Stimulated activated naive CD8-positive, alpha-beta T cell treated with anti-CD3 and anti-CD28 coated beads, Interleukin-15, Interleukin-2, amounts not matched to agents 100 ng/mL and 50 ng/mL, for 24 hours (primary cell): ENCODE data around the gene ADM5.

Experiments
- H3K27ac Mint-ChIP-seq: one replicate; pipeline ENCODE4 v1.8.0; 2021; ENCODE audit warnings: mild to moderate bottlenecking, mixed read lengths
- H3K27me3 Mint-ChIP-seq: one replicate; pipeline ENCODE4 v1.8.0; 2021; ENCODE audit warnings: mixed read lengths
- H3K36me3 Mint-ChIP-seq: one replicate; pipeline ENCODE4 v1.8.0; 2021; ENCODE audit warnings: low read depth, mixed read lengths
- H3K4me1 Mint-ChIP-seq: one replicate; pipeline ENCODE4 v1.8.0; 2021; ENCODE audit warnings: low read depth, mixed read lengths
- H3K4me3 Mint-ChIP-seq: one replicate; pipeline ENCODE4 v1.8.0; 2021; ENCODE audit warnings: mild to moderate bottlenecking, mixed read lengths
- H3K9me3 Mint-ChIP-seq: one replicate; pipeline ENCODE4 v1.8.0; 2021; ENCODE audit warnings: mixed read lengths

ADM5 gene

GRCh38 chr19:49654581-49654980 lies 34.8 kb upstream of the ADM5 start:
- H3K4me1 Mint-ChIP-seq: no peaks in the 10 kb centered on the region
- H3K36me3 Mint-ChIP-seq: peaks cover 26% of the 10 kb centered on the region
- H3K27me3 Mint-ChIP-seq: no peaks in the 10 kb centered on the region
- H3K4me3 Mint-ChIP-seq: no peak overlapping the region
- no peak overlapping the region for H3K27ac Mint-ChIP-seq
- no peaks in the 10 kb centered on the region for H3K9me3 Mint-ChIP-seq

DNA sequence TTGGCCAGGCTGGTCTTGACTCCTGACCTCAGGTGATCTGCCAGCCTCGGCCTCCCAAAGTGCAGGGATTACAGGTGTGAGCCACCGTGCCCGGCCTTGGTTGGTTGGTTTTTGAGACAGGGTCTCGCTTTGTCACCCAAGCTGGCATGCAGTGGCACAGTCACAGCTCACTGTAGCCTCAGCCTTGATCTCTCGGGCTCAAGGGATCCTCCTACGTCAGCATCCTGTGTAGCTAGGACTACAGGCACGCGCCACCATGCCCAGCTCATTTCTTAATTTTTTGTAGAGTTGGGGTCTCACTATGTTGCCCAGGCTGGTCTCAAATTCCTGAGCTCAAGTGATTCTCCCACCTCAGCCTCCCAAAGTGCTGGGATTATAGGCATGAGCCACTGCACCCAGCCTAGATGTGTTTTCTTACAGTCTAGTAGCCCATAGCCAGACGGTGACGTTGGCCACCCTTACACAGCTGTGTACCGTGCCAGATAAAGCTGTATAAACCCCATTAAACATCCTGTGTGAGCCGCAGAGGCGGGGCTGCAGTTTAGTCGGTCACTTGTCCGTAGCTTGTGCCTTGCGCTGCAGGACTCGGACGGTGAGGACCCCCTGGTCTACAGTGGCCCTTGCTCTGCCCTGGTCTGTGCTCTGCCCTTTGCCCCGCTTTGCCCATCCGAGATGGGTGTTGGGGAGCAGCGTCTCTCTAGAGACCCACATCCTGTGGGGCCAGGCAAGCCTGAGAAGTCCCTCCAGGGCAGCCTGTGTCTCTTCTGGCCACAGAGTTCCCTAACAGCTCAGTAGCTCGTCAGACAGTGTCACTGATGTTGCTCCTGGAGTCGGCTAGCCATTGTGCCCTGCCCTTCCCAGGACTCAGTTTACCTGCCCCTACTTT lies 33.6 kb upstream of the ADM5 start:
- Mint-ChIP-seq H3K27me3 (no peaks in the 10 kb centered on the region), H3K4me1 (no peaks in the 10 kb centered on the region), H3K4me3 (no peak overlapping the region), H3K27ac (no peak overlapping the region), H3K36me3 (peaks cover 28% of the 10 kb centered on the region), H3K9me3 (no peaks in the 10 kb centered on the region)

DNA sequence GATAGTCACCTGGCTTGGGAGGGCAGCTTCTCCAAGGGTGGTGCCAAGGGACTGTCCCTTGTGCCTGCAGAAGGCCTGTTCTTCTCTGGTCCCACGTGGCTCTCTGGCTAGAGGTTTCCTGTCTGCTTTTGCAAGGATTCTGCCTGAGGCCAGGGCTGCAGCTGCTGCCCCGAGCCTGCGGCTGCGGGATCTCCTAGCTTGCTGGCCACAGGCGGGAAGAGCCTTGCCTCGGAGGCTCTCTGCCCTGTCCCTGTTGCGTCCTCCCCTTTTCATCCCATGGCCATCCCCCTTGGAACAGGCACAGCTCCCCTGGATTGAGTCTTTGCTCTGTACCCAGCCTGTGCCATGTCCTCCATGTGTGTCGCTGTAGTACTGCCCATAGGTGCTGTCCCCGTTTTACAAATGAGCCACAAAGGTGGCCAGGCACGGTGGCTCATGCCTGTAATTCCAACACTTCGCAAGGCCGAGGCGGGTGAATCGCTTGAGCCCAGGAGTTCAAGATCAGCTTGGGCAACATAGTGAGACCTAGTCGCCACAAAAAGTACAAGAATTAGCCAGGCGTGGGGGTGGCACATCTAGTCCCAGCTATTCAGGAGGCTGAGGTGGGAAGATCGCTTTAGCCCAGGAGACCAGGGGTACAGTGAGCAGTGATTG lies 32.8 kb upstream of the ADM5 start:
- Mint-ChIP-seq H3K36me3 (peaks cover 34% of the 10 kb centered on the region), H3K27ac (no peak overlapping the region), H3K27me3 (no peaks in the 10 kb centered on the region), H3K4me3 (no peak overlapping the region), H3K9me3 (no peaks in the 10 kb centered on the region), H3K4me1 (no peaks in the 10 kb centered on the region)

DNA sequence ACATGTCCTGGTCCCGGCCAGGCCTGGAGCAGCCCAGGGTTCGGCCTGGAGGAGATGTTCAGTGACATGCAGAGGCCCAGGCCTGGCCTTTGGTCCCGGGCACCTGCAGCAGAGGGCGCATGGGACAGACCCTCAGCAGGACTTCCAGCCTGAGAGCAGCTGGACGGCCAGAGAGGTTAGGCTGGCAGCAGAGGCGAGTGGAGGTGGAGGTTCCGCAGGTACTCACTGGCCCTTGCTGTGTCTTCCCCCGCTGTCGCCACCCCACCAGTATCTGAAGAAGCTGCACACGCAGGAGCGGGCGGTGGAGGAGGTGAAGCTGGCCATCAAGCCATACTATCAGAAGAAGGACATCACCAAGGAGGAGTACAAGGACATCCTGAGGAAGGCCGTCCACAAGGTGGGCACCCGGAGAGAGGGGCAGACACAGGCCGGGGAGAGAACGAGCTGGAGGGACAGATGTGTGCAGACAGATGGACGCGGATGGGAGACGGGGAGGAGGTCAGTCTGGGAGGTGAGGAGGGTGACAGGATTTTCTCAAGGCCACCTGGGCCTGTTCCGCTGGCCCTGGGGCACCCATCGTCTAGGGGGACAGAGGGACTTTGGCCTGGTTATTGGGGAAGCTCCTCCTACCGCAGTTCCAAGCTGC lies 31.8 kb upstream of the ADM5 start:
- Mint-ChIP-seq H3K27ac (no peak overlapping the region), H3K4me1 (peaks cover 2% of the 10 kb centered on the region), H3K27me3 (no peaks in the 10 kb centered on the region), H3K36me3 (peaks cover 41% of the 10 kb centered on the region), H3K9me3 (no peaks in the 10 kb centered on the region), H3K4me3 (no peak overlapping the region)

DNA sequence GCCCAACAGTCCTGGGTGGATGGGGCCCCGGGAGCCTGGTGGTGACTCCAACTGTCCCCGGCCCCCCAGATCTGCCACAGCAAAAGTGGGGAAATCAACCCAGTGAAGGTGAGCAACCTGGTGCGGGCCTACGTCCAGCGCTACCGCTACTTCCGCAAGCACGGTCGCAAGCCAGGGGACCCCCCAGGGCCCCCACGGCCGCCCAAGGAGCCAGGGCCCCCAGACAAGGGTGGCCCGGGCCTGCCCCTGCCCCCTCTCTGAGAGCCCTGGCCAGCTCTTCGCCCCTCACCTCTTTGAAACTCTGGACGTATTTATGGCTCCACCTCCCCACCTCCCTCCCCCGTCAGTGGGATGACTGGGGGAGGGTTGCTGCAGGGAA lies 31.3 kb upstream of the ADM5 start:
- Mint-ChIP-seq H3K36me3 (peaks cover 41% of the 10 kb centered on the region), H3K9me3 (no peaks in the 10 kb centered on the region), H3K27ac (no peak overlapping the region), H3K27me3 (no peaks in the 10 kb centered on the region), H3K4me3 (no peak overlapping the region), H3K4me1 (peaks cover 7% of the 10 kb centered on the region)

DNA sequence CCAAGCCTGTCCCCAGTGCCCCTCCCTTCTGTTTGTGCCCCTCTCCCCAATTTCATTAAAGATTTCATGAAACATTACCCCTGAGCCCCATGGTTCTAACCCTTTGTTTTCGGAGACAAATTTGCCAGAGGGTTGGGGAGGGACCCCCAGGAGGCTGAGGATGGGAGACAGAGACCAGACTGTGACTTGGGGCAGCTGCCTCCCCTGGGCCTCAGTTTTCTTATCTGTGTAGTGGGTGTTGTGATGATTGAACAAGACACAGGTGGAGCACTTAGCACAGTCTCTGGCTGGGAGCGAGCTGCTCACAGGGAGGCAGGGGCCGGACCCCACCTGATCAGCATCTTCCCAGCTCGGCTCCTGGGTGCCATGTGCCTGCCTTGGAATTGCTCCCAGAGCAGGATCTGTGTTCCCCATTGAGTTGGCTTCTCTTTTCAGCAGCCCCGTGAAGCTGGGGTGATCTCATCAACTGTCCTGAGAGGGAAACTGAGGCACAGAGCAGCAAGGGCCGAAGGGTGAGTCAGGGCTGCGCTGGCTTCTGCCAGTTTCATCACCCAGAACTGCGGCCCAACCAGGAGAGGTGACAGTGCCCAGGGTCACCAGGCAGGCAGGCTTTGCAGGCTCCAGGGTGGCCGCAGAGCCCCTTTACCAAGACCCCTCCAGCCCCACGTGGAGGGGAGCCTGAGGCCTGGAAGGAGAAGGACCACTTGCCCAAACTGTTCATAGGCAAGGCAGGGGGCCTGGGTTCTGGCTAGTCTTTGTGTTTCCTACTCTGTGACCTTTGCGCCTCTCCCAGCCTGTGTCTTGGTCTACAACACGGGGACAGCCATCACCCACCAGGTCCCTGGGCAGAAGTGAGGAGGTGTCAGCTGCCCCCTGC lies 30.6 kb upstream of the ADM5 start:
- Mint-ChIP-seq H3K9me3 (no peaks in the 10 kb centered on the region), H3K4me3 (no peak overlapping the region), H3K27me3 (no peaks in the 10 kb centered on the region), H3K4me1 (peaks cover 14% of the 10 kb centered on the region), H3K36me3 (peaks cover 41% of the 10 kb centered on the region), H3K27ac (no peak overlapping the region)

DNA sequence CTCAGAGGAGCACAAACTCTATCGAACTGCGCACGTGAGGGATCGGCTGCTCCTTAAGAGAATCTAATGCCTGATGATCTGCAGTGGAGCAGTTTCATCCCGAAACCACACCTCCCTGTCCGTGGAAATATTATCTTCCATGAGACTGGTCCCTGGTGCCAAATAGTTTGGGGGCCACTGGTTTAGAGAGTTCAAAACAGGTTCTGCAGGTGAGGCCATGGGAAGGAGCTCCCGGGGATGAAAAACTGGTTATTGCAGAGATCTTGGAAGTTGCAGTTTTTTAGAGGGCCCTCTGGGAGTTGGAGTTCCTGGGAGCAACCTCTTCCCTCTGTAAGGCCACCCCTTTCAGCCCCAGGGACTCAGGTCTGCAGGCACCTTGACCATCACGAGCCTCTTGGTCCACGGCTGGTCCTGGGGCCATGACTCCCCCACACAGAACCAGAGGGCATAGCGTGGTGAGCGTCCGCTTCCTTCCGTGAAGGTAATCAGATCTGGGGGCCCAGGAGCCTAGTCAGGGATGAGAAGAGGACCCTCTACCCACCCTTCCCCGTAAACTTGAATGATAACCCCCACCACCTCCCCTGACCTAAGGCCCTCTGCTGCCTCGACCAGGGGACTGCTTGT lies 28.9 kb upstream of the ADM5 start:
- H3K4me1 Mint-ChIP-seq: peaks cover 21% of the 10 kb centered on the region
- peaks cover 35% of the 10 kb centered on the region for H3K36me3 Mint-ChIP-seq

DNA sequence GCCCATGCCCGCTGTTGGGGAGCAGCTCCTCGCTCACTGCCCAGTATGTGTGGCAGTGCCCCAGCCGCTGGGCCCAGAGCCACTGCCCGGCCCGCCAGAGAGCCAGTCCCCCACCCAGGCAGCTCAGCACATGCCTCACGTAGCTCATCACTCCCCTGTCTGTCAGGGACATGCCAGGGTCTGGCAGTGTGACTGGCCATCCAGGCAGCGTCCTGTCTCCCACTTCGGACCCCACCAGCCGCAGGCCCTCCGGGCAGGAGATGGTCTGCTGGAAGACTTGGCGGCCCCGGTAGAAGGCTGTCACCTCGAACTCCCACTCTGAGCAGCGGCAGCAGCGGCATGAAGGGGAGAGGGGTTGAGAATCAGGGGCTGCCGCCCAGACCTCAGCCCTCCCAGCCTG lies 27.4 kb upstream of the ADM5 start:
- Mint-ChIP-seq H3K9me3 (no peaks in the 10 kb centered on the region), H3K36me3 (peaks cover 29% of the 10 kb centered on the region), H3K27ac (no peak overlapping the region), H3K4me3 (no peak overlapping the region), H3K4me1 (peaks cover 32% of the 10 kb centered on the region), H3K27me3 (no peaks in the 10 kb centered on the region)

More for the DNA sequence above, 28.9 kb upstream of the ADM5 start:
- Mint-ChIP-seq H3K9me3 (no peaks in the 10 kb centered on the region), H3K27ac (no peak overlapping the region), H3K27me3 (no peaks in the 10 kb centered on the region), H3K4me3 (no peak overlapping the region)

- peak overlapping the region; percentile 93 for H3K27ac Mint-ChIP-seq
- peaks cover 27% of the 10 kb centered on the region for H3K36me3 Mint-ChIP-seq
- H3K9me3 Mint-ChIP-seq: no peaks in the 10 kb centered on the region
- no peaks in the 10 kb centered on the region for H3K27me3 Mint-ChIP-seq
- H3K4me1 Mint-ChIP-seq: peaks cover 39% of the 10 kb centered on the region
- H3K4me3 Mint-ChIP-seq: peak overlapping the region; percentile 97
These were observed 26.2 kb upstream of the ADM5 start for GRCh38 chr19:49663224-49663623.

GRCh38 chr19:49664171-49665035 lies 25.0 kb upstream of the ADM5 start:
- Mint-ChIP-seq H3K27me3 (no peaks in the 10 kb centered on the region), H3K4me1 (peaks cover 39% of the 10 kb centered on the region), H3K9me3 (no peaks in the 10 kb centered on the region), H3K4me3 (peak overlapping the region; percentile 97), H3K27ac (peak overlapping the region; percentile 93), H3K36me3 (peaks cover 31% of the 10 kb centered on the region)

DNA sequence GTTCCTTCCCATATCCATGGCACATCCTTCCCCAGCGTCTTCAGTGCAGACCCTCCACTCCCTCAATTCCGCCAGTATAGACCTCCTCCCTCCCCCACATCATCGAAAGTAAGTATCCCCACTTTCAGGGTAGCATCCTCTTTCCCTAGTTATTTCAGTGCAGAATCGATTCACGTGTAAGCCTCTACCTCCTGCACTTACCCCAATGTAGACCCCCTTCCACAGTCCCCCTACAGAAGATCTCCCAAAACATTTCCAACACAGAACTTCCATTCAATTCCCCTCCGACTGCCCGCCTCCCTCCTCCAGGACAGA lies 24.4 kb upstream of the ADM5 start:
- no peaks in the 10 kb centered on the region for H3K9me3 Mint-ChIP-seq
- H3K27me3 Mint-ChIP-seq: no peaks in the 10 kb centered on the region
- H3K36me3 Mint-ChIP-seq: peaks cover 34% of the 10 kb centered on the region
- peak overlapping the region; percentile 93 for H3K27ac Mint-ChIP-seq
- H3K4me3 Mint-ChIP-seq: peak overlapping the region; percentile 97
- H3K4me1 Mint-ChIP-seq: peaks cover 39% of the 10 kb centered on the region

DNA sequence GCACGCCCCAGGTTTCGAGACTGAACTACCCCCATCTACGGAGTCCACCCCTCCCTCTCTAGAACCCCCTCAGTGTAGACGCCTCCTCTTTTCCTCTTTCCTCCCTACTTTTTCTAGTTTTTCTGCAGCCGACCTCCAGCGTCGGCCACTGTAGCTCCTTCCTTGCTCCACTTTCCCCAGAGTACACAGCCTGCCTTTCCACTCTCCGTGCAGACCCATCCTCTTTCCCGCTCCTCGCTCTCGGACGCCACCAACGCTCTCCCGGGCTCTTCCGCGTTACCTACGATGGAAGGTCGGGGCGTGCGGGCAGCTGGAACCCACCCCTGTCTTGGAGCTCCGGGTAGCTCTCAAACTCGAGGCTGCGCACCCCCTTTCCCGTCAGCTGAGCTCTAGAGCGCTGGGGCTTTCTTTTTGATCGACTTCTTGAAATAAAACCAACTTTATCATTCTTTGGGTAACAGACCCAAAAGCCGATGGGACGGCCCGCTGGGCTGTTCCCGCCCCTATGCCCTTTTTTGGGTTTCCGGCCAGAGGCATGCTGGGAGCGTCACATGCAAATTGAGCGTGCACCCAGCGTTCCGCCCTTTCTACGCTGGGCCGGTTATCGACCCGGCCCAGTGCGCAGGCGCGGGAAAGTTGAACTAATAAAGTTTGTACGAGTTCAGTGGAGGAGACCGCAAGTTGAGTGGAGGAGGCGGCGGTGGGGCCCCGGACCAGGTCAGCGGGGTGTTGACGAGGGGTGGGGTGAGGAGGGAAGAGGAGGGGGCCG lies 23.9 kb upstream of the ADM5 start, which contains the start of the genes BCL2L12 and IRF3:
TSS of gene BCL2L12 (plus strand) at position 583 of the 769 bp plus-strand sequence. CDS start 760 bp downstream, outside the sequence.
TSS of gene IRF3 (minus strand) at position 507 of the 769 bp plus-strand sequence. CDS start 1,019 bp downstream, outside the sequence.
- H3K4me1 Mint-ChIP-seq: peaks cover 39% of the 10 kb centered on the region
- no peaks in the 10 kb centered on the region for H3K9me3 Mint-ChIP-seq
- peaks cover 30% of the 10 kb centered on the region for H3K36me3 Mint-ChIP-seq

GRCh38 chr19:49666120-49666444 lies 23.3 kb upstream of the ADM5 start:
- H3K4me1 Mint-ChIP-seq: peaks cover 39% of the 10 kb centered on the region
- no peaks in the 10 kb centered on the region for H3K27me3 Mint-ChIP-seq
- peaks cover 28% of the 10 kb centered on the region for H3K36me3 Mint-ChIP-seq
- peak overlapping the region; percentile 93 for H3K27ac Mint-ChIP-seq
- peak overlapping the region; percentile 97 for H3K4me3 Mint-ChIP-seq
- H3K9me3 Mint-ChIP-seq: no peaks in the 10 kb centered on the region

More for the DNA sequence above, 23.9 kb upstream of the ADM5 start, which contains the start of the genes BCL2L12 and IRF3:
- H3K27me3 Mint-ChIP-seq: no peaks in the 10 kb centered on the region
- peak within 1 kb of the TSS; percentile 97 for H3K4me3 Mint-ChIP-seq
- H3K27ac Mint-ChIP-seq: peak within 1 kb of the TSS; percentile 93
